HG02884 (cell line): Measurements from ENCODE around the gene ZAR1.
"Not testable (repeated sequence)": the region's sequence is repeated elsewhere in the genome, so short reads cannot be mapped to it uniquely, and the experiment has no call there.

Source experiments
- ATAC-seq: cut with Tn5 transposase; IDR thresholded peaks from one replicate; pipeline ENCODE4 v1.9.1; 2021; ENCODE audit warnings: mild to moderate bottlenecking, moderate library complexity; ENCODE audit not compliant: unreplicated experiment

ZAR1 gene, protein sequence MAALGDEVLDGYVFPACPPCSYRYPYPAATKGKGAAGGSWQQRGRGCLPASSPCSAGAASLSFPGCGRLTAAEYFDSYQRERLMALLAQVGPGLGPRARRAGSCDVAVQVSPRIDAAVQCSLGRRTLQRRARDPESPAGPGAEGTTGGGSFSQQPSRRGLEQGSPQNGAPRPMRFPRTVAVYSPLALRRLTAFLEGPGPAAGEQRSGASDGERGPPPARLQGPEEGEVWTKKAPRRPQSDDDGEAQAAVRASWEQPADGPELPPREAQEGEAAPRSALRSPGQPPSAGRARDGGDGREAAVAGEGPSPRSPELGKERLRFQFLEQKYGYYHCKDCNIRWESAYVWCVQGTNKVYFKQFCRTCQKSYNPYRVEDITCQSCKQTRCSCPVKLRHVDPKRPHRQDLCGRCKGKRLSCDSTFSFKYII

GRCh38 chr4:48490012-48490679, at the start of gene ZAR1:
TSS of gene ZAR1 (plus strand) at chr4:48490252. CDS start at chr4:48490292, 40 bp downstream.
- no peak for ATAC-seq

GRCh38 chr4:48440914-48441313, 49.1 kb upstream of the ZAR1 start:
- ATAC-seq = not testable (repeated sequence)

GRCh38 chr4:48445704-48446103, 44.3 kb upstream of the ZAR1 start:
- ATAC-seq = no peak

- no peak for ATAC-seq
Measured at GRCh38 chr4:48446642-48447041, 43.4 kb upstream of the ZAR1 start.

DNA sequence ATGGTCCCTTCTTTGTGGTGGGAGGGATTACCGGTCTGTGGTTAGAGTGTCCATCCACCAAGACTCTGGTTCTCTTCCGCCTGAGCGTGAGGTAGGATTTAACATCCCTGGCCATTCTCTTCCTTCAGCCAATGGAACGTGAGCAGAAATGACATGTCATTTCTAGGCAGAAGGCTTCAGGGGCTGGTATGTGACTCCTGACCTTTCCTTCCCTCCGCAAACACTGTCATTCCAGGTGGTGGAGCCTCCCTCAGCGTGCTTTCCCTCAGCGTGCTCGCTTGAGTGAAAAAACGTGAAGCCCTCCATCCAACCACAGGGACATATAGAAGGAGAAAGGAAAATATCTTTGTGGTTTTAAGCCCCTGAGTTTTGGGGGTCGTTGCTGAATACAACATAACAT, 40.9 kb upstream of the ZAR1 start:
- no peak for ATAC-seq

DNA sequence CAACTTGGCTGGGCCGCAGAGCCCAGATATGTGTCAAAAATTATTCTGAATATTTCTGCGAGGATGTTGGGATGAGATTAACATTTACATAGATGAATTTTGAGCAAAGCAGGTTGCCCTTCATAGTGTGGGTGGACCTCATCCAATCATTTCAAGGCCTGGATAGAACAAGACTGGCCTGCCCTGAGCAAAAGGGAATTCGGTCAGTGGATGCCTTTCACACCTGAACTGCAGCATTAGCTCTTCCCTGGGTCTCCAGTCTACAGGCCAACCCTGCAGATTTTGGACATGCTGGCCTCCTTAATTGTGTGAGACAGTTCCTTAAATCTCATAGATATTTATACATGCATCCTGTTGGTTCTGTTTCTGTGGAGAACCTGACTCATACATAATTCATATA, 39.3 kb upstream of the ZAR1 start:
- no peak for ATAC-seq

- not testable (repeated sequence) for ATAC-seq
Measured at GRCh38 chr4:48451656-48452055, 38.4 kb upstream of the ZAR1 start.

GRCh38 chr4:48454591-48454990, 35.5 kb upstream of the ZAR1 start:
- no peak for ATAC-seq

- ATAC-seq = no peak
Measured at GRCh38 chr4:48461000-48461399, 29.1 kb upstream of the ZAR1 start.

DNA sequence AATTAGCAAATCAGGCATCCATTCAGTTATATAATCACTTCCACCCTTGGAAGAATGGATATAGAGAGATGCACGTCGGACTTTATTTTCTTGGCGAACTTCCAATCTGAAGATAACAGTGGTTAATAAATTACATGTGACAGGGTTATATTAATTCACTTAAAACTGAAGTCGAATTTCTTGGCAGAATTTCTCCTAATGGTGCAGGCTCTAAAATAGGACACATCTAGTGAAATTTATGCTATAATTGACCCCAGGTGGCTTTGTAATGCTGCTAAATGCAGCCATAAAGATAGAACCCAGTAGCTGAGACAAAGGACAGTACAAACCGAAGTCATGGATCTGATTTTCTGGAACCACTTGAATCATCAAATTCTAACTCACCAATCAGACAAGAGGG, 27.7 kb upstream of the ZAR1 start:
- no peak for ATAC-seq

DNA sequence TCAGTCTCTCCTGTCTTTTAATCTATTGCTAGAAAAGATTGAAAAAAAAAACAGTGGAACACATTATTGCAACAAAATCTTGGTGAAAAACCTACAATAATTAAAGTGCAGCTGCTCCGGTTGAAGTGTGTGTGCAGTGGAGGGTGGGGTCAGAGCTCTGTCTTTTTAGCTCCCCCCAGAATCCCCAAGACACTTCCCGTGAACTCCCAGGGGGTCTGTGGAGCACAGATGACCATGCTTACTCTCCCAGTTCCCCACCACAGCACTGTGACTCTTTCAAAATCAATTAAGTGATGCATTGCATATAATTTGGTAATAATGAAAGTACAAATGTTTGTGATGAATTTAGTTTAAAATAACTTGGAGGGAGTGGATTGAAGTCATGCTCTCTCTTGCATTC, 22.6 kb upstream of the ZAR1 start:
- no peak for ATAC-seq

DNA sequence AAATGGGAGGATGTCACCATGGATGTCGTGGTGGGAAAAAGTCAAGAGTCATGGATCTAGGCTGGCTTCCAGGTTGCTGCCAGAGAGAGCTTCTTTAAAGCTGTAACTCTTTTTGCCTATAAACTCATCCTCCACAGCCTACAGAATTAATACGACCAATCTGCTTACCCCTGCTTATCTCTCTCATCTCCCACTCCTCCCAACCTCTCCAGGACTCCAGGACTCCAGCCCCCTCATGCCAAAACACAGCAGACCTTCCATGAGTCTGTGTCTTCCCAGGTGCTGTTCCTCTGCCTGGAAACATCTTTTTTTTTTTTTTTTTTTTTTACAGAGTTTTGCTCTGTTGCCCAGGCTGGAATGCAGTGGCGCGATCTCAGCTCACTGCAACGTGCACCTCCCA, 22.2 kb upstream of the ZAR1 start:
- ATAC-seq = no peak

- ATAC-seq = no peak
Measured at GRCh38 chr4:48470137-48470536, 19.9 kb upstream of the ZAR1 start.

GRCh38 chr4:48470570-48470969, 19.5 kb upstream of the ZAR1 start:
- no peak for ATAC-seq

GRCh38 chr4:48472794-48473193, 17.3 kb upstream of the ZAR1 start:
- no peak for ATAC-seq

GRCh38 chr4:48475770-48476169, 14.3 kb upstream of the ZAR1 start:
- ATAC-seq = no peak

DNA sequence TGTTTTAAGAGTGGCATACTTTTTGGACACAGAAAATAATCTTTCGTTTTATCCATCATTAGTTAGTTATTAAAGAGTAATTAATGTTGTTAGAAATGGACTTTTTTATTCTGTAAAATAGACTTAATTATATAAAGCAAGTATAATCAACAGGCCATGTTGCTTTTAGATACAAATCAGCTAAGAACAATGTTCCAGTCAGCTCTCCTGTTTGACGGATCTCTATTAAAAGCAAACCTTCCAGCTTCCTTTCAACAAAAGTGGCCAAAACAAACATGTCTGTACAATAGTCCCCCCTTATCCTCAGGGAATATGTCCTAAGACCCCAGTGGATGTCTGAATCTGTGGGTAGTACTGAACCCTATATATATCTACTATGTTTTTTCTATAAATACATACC, 11.8 kb upstream of the ZAR1 start:
- ATAC-seq = no peak

GRCh38 chr4:48481581-48481980, 8.5 kb upstream of the ZAR1 start:
- ATAC-seq = no peak

GRCh38 chr4:48483006-48483776, 6.9 kb upstream of the ZAR1 start, which contains the start of gene SLC10A4:
TSS of gene SLC10A4 (plus strand) at chr4:48483343. CDS start at chr4:48483562, 219 bp downstream.
- no peak for ATAC-seq

DNA sequence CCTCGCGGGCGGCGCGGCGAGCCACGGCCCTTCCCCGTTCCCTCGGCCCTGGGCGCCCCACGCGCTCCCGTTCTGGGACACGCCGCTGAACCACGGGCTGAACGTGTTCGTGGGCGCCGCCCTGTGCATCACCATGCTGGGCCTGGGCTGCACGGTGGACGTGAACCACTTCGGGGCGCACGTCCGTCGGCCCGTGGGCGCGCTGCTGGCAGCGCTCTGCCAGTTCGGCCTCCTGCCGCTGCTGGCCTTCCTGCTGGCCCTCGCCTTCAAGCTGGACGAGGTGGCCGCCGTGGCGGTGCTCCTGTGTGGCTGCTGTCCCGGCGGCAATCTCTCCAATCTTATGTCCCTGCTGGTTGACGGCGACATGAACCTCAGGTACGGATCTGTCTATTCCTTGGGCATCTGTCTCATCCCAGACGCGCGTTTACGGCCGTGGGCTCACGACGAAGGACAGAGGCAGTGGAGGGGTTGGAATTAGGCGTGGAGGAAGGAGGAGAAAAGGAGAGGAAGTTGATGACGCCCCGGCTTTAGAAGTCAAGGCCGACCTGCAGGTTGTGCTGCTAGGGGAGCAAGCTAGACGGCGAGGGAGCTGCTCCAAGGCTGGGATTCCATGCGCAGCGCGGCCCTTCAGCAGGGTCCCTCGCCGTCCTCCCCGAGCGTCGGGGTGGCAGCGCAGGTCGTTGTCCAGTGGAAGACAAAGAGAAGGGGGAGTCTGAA, 6.1 kb upstream of the ZAR1 start:
- ATAC-seq = no peak
